HG02571 (cell line): ENCODE measurements around the gene LCN12.

ENCODE experiments used
- ATAC-seq: cut with Tn5 transposase; IDR thresholded peaks from one replicate; pipeline ENCODE4 v1.9.1; 2021; ENCODE audit warnings: mild to moderate bottlenecking, moderate library complexity; ENCODE audit not compliant: unreplicated experiment

Gene LCN12

DNA sequence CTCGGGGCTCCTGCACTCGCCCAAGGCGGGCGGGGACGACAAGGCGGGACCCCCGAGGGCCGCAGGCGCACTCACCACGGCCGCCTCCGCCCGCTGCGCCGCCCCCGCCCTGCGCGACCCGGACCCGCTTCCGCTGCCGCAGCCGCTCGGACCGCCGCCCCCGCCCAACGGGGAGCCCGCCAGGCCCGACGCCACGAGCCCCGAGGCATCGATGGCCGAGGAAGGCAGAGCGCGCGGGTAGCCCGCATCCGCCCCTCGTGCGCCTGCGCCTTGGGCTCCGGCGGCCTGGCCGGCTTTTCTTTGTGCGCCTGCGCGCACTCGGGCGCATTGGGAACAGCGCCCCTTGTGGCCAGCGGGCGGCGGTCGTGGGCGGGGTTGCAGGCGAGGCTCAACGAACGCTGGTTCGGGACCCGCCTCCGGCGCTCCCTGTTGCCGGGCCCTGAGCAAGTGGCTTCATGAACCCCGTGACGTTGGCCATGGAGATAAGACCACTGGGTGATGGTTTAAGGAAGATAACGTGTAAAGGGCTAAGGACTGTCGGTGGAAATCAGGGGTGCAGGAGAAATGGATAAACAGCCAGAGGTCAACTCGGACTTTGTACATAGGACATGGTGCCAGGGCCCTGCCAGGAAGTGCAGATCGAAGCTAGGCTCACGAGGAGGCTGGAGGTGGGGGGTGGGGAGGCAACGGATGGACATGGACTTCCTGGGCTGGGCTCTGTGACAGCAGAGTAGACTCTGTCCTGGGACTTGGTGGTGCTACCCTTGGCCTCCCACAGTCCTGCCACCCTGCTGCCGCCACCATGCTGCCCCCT is 7.3 kb upstream of the LCN12 start, which contains the start of the genes C8G and FBXW5:
Gene C8G (plus strand): TSS at position 725 of the 814 bp plus-strand sequence. CDS start 78 bp downstream, at position 803.
Gene FBXW5 (minus strand): TSS at position 220 of the 814 bp plus-strand sequence. CDS start 655 bp downstream, outside the sequence.
- ATAC-seq: peak; percentile 69

DNA sequence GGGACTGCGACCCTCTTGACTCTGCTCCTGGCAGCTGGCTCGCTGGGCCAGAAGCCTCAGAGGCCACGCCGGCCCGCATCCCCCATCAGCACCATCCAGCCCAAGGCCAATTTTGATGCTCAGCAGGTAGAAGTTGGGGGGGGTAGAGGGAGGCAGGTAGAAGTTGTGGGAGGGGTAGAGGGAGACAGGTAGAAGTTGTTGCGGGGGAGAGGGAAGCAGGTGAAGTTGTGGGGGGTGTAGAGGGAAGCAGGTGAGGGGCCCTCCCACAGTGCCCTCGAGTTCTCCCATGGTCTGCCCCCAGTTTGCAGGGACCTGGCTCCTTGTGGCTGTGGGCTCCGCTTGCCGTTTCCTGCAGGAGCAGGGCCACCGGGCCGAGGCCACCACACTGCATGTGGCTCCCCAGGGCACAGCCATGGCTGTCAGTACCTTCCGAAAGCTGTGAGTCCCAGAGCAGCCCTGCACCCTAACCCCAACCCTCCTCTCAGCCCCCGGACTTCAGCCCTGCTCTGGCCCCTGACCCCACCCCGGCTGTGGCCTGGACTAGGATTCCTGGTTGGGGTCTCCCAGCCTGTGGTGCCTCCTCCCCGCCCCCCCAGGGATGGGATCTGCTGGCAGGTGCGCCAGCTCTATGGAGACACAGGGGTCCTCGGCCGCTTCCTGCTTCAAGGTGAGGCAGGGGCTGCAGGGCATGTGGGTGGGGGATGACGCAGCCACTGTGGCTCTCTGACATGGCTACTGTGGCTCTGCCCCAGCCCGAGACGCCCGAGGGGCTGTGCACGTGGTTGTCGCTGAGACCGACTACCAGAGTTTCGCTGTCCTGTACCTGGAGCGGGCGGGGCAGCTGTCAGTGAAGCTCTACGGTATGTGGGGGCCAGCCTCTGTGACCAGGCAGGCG is 6.5 kb upstream of the LCN12 start:
- no peak for ATAC-seq

DNA sequence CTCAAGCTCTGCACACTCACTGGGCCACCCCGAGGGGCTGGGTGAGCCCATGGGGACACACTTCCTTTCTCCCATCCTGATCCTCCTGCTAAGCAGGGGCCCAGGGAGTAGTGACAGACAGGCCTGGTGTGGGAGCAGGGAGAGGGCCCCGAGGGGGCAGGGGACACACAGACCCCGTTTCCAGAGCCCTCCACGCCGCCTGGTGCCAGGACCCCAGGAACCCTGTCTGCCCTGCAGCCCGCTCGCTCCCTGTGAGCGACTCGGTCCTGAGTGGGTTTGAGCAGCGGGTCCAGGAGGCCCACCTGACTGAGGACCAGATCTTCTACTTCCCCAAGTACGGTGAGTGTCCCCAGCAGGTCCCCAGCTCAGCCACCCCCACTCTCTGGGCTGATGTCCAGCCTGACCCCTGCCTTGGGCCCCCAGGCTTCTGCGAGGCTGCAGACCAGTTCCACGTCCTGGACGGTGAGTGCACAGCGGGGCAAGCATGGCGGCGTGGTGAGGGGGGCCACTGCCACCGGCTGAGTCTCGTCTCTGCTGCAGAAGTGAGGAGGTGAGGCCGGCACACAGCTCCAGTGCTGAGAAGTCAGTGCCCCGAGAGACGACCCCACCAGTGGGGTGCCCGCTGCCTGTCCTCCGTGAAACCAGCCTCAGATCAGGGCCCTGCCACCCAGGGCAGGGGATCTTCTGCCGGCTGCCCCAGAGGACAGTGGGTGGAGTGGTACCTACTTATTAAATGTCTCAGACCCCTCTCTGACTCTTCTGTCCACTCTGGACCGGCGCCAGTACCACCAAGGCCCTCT is 5.6 kb upstream of the LCN12 start:
- ATAC-seq: no peak

DNA sequence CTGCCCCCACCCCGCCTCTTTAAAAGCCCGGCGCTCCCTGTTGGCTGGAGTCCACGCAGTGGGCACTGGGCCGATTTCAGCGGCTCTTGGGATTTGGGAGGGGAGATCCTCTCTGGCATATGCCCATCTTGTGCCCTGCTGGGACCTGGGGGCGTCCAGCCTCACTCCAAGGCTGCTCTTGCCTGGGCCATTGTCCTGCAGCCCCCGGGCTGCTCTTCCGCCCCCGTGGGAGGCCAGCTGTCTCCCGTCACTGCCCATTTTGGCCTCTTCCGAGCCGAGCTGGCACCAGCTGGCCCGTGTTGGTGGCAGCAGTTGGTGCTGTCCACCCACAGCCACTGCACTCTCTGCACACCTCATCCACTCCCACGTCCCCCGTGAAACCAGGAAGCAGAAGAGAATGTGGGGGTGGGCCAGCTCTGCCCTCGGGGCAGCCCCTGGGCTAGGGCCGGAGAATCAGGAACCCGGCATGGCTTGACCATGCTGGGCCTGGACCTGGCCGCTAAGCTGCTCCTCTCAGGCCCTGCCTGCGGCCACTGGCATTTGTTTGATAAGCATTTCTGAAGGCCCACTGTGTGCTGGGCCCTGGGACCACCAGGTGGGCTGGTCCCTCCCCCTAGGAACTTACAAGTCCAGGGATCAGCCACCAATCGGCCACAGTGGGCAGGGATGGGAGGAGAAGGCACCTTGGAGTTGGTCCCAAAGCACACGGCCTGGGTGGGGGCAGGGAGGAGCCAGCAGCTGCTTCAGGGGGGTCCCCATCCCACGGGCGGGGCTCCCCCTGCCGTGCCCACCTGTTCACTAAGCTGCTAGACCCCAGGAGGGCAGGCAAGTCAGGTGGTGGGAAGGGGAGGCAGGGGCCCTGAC is 4.8 kb upstream of the LCN12 start:
- no peak for ATAC-seq

DNA sequence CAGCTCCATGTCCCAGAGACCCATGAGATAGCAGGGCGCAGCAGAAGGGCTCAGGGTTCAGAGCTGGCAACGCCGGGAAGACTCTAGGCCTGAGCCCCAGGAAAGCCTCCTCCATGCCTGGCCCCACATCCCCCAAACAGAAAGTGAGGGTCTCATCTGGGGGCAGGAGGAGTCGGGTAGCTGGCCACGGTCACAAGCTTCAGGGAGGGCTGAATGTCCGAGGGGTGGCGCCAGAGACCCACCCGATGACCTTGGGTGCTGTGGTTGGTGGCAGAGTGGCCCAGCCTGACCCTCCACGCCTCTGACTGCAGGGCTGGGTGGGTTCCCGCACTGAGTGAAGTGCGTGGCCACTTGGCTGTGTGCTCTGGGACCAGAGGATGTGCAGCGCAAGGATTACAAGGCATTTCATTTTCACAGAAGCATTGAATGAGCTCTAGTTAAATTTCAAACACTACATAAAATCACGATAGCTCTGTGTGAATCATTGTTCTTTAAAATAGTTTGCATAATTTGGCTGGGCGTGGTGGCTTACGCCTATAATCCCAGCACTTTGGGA is 4.0 kb upstream of the LCN12 start:
- ATAC-seq: no peak

DNA sequence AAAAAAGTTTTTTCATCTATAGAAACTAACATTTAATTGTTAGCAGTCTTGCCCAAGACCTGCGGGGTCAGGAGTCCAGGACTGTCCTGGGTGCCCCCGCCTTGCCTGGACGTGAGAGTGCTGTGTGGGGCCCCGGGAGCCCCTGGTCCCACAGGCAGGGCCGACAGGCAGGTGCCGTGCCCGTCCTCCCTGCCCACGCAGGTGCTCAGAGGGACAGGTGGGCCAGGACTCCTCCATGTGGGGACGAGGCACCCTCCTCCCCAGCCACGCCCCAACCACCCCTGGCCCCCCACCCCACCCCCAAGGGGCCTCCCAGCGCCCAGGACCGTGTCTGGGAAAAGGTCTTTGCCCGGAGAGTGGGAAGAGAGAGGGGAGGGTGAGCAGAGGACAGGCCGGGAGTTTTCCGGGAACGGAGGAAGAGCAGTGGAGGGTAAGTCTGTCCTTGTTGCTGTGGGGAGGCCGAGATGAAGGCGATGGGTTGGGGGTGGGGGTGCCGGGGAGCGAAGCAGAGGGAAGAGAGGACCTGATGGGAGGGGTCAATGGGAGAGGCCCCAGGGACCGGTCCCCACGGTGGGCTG is 2.7 kb upstream of the LCN12 start:
- ATAC-seq: no peak

DNA sequence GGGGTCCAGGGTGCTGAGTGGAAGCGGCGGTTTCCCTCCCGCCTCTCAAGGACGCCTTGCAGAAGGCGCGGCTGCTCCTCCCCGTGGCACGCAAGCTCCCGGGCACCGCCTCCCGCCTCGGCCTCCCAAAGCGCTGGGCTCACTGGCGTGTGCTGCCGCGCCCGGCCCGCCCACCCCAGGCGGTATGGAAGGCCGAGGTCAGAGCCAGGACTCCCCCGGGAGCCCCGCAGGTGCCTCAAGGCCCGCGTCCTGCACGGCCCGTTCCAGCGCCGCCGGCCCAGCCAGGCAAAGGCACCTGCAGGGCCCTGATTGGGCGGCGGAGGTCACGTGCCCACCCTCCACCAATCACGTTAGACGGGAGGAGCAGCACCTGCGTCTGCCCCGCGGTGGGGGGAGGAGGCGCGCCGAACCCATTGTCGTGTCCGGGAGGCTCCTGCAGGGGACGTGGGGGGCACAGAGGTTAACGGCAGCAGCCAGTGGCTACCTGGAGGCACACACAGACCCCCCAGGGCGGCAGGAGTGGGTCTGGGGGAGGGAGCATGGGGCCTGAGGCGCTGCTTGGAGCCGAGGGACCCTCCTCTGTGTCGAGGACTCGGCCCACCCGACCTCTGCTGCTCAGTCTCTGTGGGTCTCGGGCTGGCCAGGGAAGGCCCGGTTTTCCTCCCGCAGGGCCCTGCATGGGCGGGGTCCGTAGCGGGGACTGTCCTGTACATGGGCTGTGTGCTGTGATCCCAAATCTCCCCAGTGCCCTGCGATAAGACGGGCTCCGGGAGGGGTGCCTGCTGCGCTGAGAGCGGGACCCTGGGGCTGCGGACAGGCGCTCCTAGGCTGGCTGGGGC is 2.0 kb upstream of the LCN12 start:
- peak; percentile 56 for ATAC-seq

DNA sequence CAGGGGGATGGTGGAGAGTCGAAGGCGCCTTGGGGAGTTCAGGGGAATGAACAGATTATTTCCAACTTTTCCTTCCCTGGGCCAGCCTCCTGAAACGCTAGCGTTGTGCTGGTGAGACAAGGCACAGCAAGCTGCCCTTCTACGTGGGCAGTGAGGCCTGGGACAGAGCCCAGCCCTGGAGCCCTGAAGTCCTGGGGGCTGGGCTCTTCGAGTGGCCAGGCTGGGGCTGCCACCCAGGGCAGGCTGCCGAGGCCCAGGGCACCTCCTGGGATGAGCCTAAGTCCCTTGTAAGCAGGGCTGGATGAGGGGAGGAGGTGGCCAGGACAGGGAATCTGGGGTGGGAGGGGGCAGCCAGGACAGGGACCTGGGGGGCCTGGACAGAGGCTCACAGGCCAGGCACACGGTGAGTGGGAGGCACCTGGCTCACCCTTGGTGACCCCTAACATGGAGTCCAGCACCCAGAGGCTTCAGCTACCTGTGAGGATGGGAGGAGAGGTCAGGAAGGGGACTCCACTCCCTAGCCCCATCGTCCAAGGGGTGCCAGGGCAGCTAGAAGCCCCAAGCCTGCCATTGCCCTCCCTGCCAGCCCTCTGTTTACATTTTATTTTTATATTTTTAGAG is 1.3 kb upstream of the LCN12 start:
- no peak for ATAC-seq

DNA sequence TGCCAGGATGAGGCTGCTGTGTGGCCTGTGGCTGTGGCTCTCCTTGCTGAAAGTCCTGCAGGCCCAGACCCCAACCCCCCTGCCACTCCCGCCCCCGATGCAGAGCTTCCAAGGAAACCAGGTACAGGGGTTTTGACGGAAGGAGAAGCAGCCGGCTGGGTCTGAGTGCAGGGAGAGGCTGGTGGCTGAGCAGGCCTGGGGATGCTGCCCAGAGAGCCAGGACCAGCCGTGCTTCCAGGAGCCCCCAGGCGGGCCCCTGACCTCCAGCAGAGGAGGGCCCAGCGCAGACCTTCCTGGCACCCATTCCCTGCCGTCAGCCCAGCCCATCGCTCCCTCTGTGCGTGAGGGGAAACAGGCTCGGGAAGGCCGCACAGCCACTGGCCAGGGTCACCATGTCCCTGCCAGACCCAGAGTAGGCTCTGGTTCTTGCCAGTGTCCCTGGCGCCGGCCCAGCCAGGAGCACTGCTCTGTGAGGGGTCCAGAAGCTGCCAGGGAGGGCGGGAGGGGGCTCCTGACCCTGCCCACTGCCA is 313 bp downstream of the LCN12 start:
- no peak for ATAC-seq

DNA sequence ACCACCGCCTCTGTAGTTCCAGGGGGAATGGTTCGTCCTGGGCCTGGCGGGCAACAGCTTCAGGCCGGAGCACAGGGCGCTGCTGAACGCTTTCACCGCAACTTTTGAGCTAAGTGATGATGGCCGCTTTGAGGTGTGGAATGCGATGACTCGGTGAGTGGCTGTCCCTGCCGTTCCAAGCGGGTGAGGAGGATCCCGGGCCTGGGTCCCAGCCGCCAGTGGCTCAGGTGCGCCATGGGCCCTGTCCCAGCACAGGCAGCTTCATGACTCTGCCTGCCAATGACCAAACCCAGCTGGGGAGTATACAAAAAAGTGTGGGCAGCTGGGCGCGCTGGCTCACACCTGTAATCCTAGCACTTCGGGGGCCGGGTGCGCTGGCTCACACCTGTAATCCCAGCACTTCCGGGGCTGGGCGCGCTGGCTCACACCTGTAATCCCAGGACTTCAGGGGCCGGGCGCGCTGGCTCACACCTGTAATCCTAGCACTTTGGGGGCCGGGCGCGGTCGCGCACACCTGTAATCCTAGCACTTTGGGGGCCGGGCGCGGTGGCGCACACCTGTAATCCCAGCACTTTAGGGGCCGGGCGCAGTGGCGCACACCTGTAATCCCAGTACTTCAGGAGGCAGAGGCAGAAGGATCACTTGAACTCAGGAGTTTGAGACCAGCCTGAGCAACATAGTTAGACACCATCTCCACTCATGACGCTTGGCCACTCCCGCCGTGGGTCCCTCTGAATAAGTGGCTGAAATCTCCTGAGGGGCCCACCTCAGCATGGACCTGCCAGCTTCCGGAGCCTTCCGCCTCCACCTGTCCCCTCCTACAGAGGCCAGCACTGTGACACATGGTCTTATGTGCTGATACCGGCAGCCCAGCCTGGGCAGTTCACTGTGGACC is 1.1 kb downstream of the LCN12 start:
- no peak for ATAC-seq

DNA sequence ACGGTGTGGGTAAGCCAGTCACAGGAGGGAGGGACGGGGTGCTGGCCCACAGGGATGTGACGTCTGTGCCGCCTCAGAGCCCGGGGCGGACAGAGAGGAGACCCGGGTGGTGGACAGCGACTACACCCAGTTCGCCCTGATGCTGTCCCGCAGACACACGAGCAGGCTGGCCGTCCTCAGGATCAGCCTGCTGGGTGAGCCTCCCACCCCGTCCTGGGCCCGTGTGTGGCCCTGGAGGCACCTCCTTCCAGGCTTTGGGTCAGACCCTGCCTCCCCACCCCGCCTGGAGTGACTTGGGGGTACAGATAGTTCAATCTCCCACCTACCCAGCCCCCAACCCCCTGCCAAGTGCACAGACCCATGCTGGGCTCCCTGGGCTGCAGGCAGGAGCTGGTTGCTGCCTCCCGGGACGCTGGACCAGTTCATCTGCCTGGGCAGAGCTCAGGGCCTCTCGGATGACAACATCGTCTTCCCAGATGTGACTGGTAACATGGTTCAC is 1.7 kb downstream of the LCN12 start:
- ATAC-seq: no peak

DNA sequence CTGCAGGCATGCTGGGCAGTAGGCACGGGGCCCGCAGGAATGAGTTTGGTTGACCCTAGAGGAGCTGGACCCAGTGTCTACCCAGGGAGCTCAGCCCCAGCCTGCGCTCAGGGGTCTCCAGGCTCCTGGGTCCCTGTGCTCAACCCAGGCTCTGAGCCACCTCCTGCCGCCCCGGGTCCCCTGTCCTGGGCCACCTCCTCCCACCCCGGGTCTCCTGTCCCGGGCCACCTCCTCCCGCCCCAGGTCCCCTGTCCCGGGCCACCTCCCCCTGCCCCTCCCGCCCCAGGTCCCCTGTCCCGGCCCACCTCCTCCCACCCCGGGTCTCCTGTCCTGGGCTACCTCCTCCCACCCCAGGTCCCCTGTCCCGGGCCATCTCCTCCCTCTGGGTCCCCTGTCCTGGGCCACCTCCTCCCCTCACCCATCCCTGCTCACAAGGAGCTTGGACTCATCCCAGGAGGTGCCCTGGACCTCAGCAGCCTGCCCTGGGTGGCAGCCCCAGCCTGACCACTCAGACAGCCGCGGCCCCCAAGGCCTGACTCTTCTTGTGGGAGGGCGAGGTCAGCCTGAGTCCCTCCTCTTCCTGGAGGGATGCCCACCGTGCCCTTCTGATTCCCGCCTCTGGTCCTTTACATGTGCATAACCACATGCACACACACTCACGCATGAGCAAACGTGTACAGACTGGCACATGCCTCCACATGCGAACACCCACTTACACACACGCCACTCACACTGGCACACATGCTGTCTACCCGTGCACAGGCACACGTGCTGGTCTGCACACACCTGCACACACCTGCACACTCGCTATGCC is 2.4 kb downstream of the LCN12 start:
- no peak for ATAC-seq

DNA sequence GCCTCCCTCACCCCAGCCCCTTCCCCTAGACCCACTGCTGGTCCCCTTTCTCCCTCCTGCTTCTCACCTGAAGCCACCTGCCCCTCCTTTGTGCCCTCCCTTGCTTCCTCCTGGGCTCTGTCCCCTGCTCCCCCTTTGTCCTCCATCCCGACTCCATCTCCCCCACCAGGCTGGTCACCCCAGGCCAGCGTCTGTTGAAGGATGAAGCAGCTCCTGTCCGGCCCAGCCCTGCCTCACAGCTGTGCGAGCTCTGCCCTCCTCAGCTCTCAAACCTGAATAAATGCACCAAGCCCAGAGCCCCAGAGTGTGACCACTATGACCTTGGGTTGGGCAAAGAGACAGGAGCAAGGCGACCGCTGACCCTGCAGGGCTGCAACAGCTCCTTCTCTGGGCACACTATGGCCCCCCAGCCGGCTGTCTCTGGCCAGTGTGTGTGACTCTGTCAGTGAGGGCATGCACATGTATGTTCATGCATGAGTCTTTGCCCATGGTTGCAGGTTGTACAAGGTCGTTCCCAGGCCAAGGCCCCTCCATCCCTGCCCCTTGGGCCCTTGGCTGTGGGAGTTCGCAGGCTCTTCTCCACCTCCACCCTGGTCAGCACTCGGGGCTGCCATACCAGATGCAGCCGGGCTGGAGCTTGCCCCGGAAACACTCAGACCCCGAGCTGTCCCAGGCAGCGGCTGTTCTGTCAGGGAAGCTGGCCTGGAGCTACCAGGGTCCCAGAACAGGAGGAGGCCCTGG is 3.3 kb downstream of the LCN12 start:
- ATAC-seq: no peak

DNA sequence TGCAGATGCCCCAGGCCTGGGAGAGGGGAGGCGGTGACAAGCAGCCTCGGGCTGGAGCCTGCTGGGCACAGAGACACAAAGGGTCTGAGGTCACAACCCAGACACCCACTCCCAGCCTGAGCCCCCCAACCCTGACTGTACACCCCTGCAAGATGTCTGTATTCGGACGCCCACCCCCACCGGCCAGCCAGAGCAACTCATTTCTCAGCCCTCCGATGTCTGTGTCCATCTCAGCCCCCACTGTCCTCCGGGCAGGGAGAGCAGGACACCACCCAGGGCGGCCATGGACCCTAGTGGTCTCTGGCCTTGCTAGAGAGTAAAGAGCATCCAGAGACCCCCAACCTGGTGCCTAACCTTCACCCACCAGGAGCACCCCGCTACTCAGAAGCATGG is 3.9 kb downstream of the LCN12 start:
- no peak for ATAC-seq

DNA sequence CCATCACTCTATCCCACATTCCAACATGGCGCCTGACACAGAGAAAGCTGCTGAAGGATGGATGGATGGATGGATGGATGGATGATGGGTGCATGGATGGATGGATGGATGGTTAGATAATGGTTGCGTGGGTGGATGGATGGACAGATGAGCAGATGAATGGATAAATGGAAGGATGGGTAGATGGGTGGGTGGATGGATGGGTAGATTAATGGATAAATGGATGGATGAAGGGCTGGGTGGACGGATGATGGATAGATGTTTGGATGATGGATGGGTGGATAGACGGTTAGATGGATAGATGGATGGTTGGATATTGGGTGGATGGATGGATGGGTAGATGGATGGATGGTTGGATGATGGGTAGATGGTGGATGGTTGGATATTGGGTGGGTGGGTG is 4.5 kb downstream of the LCN12 start:
- ATAC-seq: no peak
